HEK293T (cell line): Measurements from ENCODE around the gene ARHGAP6.

ENCODE experiments used
- ELF4 ChIP-seq: fragments of 450-650 bp; IDR thresholded peaks from 2 replicates; pipeline ENCODE4 v1.6.1; 2017; ENCODE audit warnings: antibody characterized with exemption
- FOXK2 ChIP-seq: fragments of 450-650 bp; IDR thresholded peaks from 2 replicates; pipeline ENCODE4 v1.6.1; 2016; ENCODE audit warnings: mild to moderate bottlenecking
- SP1 ChIP-seq: fragments of 450-650 bp; IDR thresholded peaks from 2 replicates; pipeline ENCODE4 v1.6.1; 2017
- ZNF384 ChIP-seq: fragments of 450-650 bp; IDR thresholded peaks from 2 replicates; pipeline ENCODE4 v1.6.1; 2016
- TF ChIP-seq, protein P1 (sequence below): fragments of 450-650 bp; IDR thresholded peaks from 2 replicates; pipeline ENCODE4 v1.6.1; 2016

DNA sequence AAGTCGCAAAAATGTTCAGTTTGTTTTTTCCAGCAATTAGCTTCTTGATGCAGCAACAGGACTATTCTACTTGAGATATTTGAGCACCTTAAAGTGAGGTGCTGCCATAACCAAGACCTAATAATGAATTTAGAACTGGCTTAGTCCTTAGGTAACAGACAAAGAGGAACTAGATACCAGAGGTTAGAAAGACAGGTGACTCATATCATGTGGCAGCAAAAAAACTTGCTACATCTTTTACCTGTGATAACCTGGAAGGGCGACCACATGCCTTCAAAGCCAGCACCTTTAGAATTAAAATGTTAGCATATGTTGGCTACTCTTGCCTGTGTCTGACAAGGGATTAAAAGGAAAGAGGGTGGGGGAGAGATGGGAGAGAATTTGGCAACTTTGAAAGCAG lies 90.4 kb downstream of the ARHGAP6 start:
- no peak for TF ChIP-seq FOXK2
- no peak for TF ChIP-seq ZNF384
- no peak for TF ChIP-seq SP1
- TF ChIP-seq ELF4 = no peak
- TF ChIP-seq, protein P1, sequence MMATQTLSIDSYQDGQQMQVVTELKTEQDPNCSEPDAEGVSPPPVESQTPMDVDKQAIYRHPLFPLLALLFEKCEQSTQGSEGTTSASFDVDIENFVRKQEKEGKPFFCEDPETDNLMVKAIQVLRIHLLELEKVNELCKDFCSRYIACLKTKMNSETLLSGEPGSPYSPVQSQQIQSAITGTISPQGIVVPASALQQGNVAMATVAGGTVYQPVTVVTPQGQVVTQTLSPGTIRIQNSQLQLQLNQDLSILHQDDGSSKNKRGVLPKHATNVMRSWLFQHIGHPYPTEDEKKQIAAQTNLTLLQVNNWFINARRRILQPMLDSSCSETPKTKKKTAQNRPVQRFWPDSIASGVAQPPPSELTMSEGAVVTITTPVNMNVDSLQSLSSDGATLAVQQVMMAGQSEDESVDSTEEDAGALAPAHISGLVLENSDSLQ = no peak
